Measurements from ENCODE around the gene PBRM1. TPM values are rescaled to one million over a fixed set of nuclear protein-coding genes. Genes with fewer than 3 reads are reported as not detected.

PBRM1 gene
- total and polyA plus RNA-seq, 2 donors (not counting 1 experiment from before 2014, with no cell fraction given): 16.8 to 85.9 TPM

GRCh38 chr3:52555056-52555455 lies 130.7 kb downstream of the PBRM1 start:
- CTCF ChIA-PET: no interaction called here
- Mint-ChIP-seq H3K27ac (no peak overlapping the region), H3K9me3 (ENCODE audit: insufficient read depth) (no peaks in the 10 kb centered on the region), H3K4me1 (no peaks in the 10 kb centered on the region), H3K27me3 (no peaks in the 10 kb centered on the region), H3K4me3 (no peak overlapping the region)
- no peak for DNase-seq
- no peaks in the 10 kb centered on the region for H3K27me3 ChIP-seq (replicated peaks in 1 of 4; ENCODE audit: control extremely low read depth in 1 of 4, control insufficient read depth in 3 of 4, insufficient read depth in 4 of 4, low read length in 3 of 4)
- H3K27ac ChIP-seq (ENCODE audit: low read length in 2 of 2): no peak overlapping the region
- H4K20me1 ChIP-seq (ENCODE audit: control insufficient read depth, insufficient read depth, low read length, poor library complexity, severe bottlenecking): no peaks in the 10 kb centered on the region
- intact Hi-C loops (cut with micrococcal nuclease): no loop called here
- no peak overlapping the region for H3K9ac ChIP-seq (ENCODE audit: low read length)
- no peak for ATAC-seq (ENCODE audit: low read depth)
- H2AFZ ChIP-seq (ENCODE audit: insufficient read depth, low read depth, low read length, poor library complexity, severe bottlenecking): no peak overlapping the region
- H3K4me1 ChIP-seq (ENCODE audit: control insufficient read depth in 2 of 2, insufficient read depth in 2 of 2, low read length in 2 of 2): no peaks in the 10 kb centered on the region
- TF ChIP-seq, protein P1, sequence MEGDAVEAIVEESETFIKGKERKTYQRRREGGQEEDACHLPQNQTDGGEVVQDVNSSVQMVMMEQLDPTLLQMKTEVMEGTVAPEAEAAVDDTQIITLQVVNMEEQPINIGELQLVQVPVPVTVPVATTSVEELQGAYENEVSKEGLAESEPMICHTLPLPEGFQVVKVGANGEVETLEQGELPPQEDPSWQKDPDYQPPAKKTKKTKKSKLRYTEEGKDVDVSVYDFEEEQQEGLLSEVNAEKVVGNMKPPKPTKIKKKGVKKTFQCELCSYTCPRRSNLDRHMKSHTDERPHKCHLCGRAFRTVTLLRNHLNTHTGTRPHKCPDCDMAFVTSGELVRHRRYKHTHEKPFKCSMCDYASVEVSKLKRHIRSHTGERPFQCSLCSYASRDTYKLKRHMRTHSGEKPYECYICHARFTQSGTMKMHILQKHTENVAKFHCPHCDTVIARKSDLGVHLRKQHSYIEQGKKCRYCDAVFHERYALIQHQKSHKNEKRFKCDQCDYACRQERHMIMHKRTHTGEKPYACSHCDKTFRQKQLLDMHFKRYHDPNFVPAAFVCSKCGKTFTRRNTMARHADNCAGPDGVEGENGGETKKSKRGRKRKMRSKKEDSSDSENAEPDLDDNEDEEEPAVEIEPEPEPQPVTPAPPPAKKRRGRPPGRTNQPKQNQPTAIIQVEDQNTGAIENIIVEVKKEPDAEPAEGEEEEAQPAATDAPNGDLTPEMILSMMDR (IDR thresholded peaks at IDR 0.05): no peak
- no peak for TF ChIP-seq EZH2 (IDR thresholded peaks at IDR 0.05; ENCODE audit: borderline replicate concordance, insufficient read depth, low read depth, low read length, poor library complexity, severe bottlenecking)
- no peak overlapping the region for H3K4me2 ChIP-seq (replicated peaks; ENCODE audit: low read depth, low read length, poor library complexity, severe bottlenecking)
- POLR2A ChIA-PET: no interaction called here
- H3K36me3 ChIP-seq (replicated peaks in 1 of 2; ENCODE audit: control extremely low read depth in 1 of 2, control insufficient read depth in 1 of 2, extremely low read depth in 1 of 2, insufficient read depth in 2 of 2, low read length in 1 of 2): peaks cover 3 to 85% of the 10 kb centered on the region in 2 experiments
- WGBS (ENCODE audit: insufficient coverage): no CpG with 5 or more reads among the region's 1 CpG
- no peak overlapping the region for H3K4me3 ChIP-seq (ENCODE audit: control extremely low read depth in 1 of 5, extremely low read depth in 1 of 5, insufficient read depth in 1 of 5, low read depth in 2 of 5, low read length in 4 of 5)
- H3K9me3 ChIP-seq (ENCODE audit: control extremely low read depth in 1 of 3, control insufficient read depth in 2 of 3, insufficient read depth in 1 of 3, low read length in 2 of 3): no peaks in the 10 kb centered on the region
- peaks cover 8% of the 10 kb centered on the region for H3K79me2 ChIP-seq (ENCODE audit: control insufficient read depth, insufficient read depth, low read length)

GRCh38 chr3:52554026-52554755 lies 131.5 kb downstream of the PBRM1 start:
- Histone ChIP-seq H3K9ac (ENCODE audit: low read length) (no peak overlapping the region), H3K4me3 (ENCODE audit: control extremely low read depth in 1 of 5, extremely low read depth in 1 of 5, insufficient read depth in 1 of 5, low read depth in 2 of 5, low read length in 4 of 5) (no peak overlapping the region), H3K79me2 (ENCODE audit: control insufficient read depth, insufficient read depth, low read length) (peaks cover 4% of the 10 kb centered on the region), H2AFZ (ENCODE audit: insufficient read depth, low read depth, low read length, poor library complexity, severe bottlenecking) (no peak overlapping the region), H3K27me3 (replicated peaks in 1 of 4; ENCODE audit: control extremely low read depth in 1 of 4, control insufficient read depth in 3 of 4, insufficient read depth in 4 of 4, low read length in 3 of 4) (no peaks in the 10 kb centered on the region), H3K9me3 (ENCODE audit: control extremely low read depth in 1 of 3, control insufficient read depth in 2 of 3, insufficient read depth in 1 of 3, low read length in 2 of 3) (no peaks in the 10 kb centered on the region), H3K4me2 (replicated peaks; ENCODE audit: low read depth, low read length, poor library complexity, severe bottlenecking) (no peak overlapping the region), H3K36me3 (replicated peaks in 1 of 2; ENCODE audit: control extremely low read depth in 1 of 2, control insufficient read depth in 1 of 2, extremely low read depth in 1 of 2, insufficient read depth in 2 of 2, low read length in 1 of 2) (peaks cover 3 to 78% of the 10 kb centered on the region in 2 experiments), H3K27ac (ENCODE audit: low read length in 2 of 2) (no peak overlapping the region), H3K4me1 (ENCODE audit: control insufficient read depth in 2 of 2, insufficient read depth in 2 of 2, low read length in 2 of 2) (no peaks in the 10 kb centered on the region), H4K20me1 (ENCODE audit: control insufficient read depth, insufficient read depth, low read length, poor library complexity, severe bottlenecking) (no peaks in the 10 kb centered on the region)
- ATAC-seq (ENCODE audit: low read depth) (no peak), DNase-seq (no peak)
- H3K27me3 Mint-ChIP-seq: no peaks in the 10 kb centered on the region
- H3K27ac Mint-ChIP-seq: no peak overlapping the region
- H3K4me1 Mint-ChIP-seq: no peaks in the 10 kb centered on the region
- no peaks in the 10 kb centered on the region for H3K9me3 Mint-ChIP-seq (ENCODE audit: insufficient read depth)
- POLR2A ChIA-PET: no interaction called here
- H3K4me3 Mint-ChIP-seq: no peak overlapping the region
- CTCF ChIA-PET: no interaction called here
- TF ChIP-seq, protein P1 (IDR thresholded peaks at IDR 0.05): no peak
- no peak for TF ChIP-seq EZH2 (IDR thresholded peaks at IDR 0.05; ENCODE audit: borderline replicate concordance, insufficient read depth, low read depth, low read length, poor library complexity, severe bottlenecking)
- intact Hi-C loops (cut with micrococcal nuclease): no loop called here
- 94% methylated on average over 5 of the region's 5 CpGs for WGBS (ENCODE audit: insufficient coverage)
